ENCODE data around the gene SLC15A3. TPM values are rescaled to one million over a fixed set of nuclear protein-coding genes. Genes with fewer than 3 reads are reported as not detected.

Gene SLC15A3
- total and polyA plus RNA-seq, 2 experiments from 2014 or later, result 14.2 to 15.8 TPM

GRCh38 chr11:60950933-60951605 is 907 bp downstream of the SLC15A3 start:
- Histone ChIP-seq H3K79me2 (replicated peaks; ENCODE audit: insufficient read depth) (peaks cover 6% of the 10 kb centered on the region; the same call in 1 of the 2 replicates), H3K4me3 (peak overlapping the region; percentile 68), H3K36me3 (ENCODE audit: insufficient read depth) (no peaks in the 10 kb centered on the region), H3K4me1 (ENCODE audit: insufficient read depth) (peaks cover 29% of the 10 kb centered on the region), H3K4me2 (peak overlapping the region; percentile 90), H3K9me2 (ENCODE audit: insufficient read depth) (no peaks in the 10 kb centered on the region), H3K27ac (ENCODE audit: low read depth) (no peak overlapping the region), H2AFZ (peak overlapping the region; percentile 99), H3F3A (replicated peaks; ENCODE audit: low read depth) (peaks cover 8% of the 10 kb centered on the region), H4K20me1 (replicated peaks; ENCODE audit: insufficient read depth) (no peaks in the 10 kb centered on the region), H3K27me3 (ENCODE audit: insufficient read depth) (peaks cover 30% of the 10 kb centered on the region)
- no peaks in the 10 kb centered on the region for H3K9me3 Mint-ChIP-seq
- ATAC-seq (peak; percentile 55), DNase-seq (ENCODE audit: low spot score) (peak; percentile 65)
- peak overlapping the region; percentile 70 for H3K4me3 Mint-ChIP-seq
- H3K4me1 Mint-ChIP-seq, result peaks cover 44% of the 10 kb centered on the region
- no peak overlapping the region for H3K27ac Mint-ChIP-seq
- peaks cover 30% of the 10 kb centered on the region for H3K27me3 Mint-ChIP-seq (ENCODE audit: insufficient read depth, low read depth, poor library complexity)
- peaks cover 2% of the 10 kb centered on the region; the same call in 1 of the 3 replicates for H3K36me3 Mint-ChIP-seq (ENCODE audit: low read depth)
- TF ChIP-seq CREB1 (CRISPR knock-in tag; IDR thresholded peaks at IDR 0.05; ENCODE audit: low read depth) (no peak), EZH2phosphoT487 (IDR thresholded peaks at IDR 0.05; ENCODE audit: unreplicated experiment) (no peak), ZNF331 (CRISPR knock-in tag; IDR thresholded peaks at IDR 0.05; ENCODE audit: low read depth) (no peak), ZNF462 (CRISPR knock-in tag; IDR thresholded peaks at IDR 0.05) (no peak), STAT1 (IDR thresholded peaks at IDR 0.05; ENCODE audit: unreplicated experiment) (no peak), REST (IDR thresholded peaks at IDR 0.05; ENCODE audit: unreplicated experiment) (no peak), ZNF114 (CRISPR knock-in tag; IDR thresholded peaks at IDR 0.05) (no peak)
